Activated CD4-positive, alpha-beta T cell treated with anti-CD3 and anti-CD28 coated beads, Interleukin-2, amount 10 ng/mL, durations not matched to agents 24 days and 14 days (primary cell): ENCODE data around the gene SPATA45. TPM values are rescaled to one million over a fixed set of nuclear protein-coding genes. Genes with fewer than 3 reads are reported as not detected.
A peak's percentile ranks its signal among the peaks of the same experiment; 100 is the strongest.
"Not testable (repeated sequence)": the region's sequence is repeated elsewhere in the genome, so short reads cannot be mapped to it uniquely, and the experiment has no call there.

Source experiments
- DNase-seq: peaks from one replicate; pipeline ENCODE4 v3.0.0; 2022
- H3K27ac Mint-ChIP-seq: one replicate; pipeline ENCODE4 v1.8.0; 2022; ENCODE audit warnings: mild to moderate bottlenecking, mixed read lengths
- H3K27me3 Mint-ChIP-seq: one replicate; pipeline ENCODE4 v1.8.0; 2022; ENCODE audit warnings: mixed read lengths
- H3K36me3 Mint-ChIP-seq: one replicate; pipeline ENCODE4 v1.8.0; 2022; ENCODE audit warnings: low read depth, mild to moderate bottlenecking, mixed read lengths
- H3K4me1 Mint-ChIP-seq: one replicate; pipeline ENCODE4 v1.8.0; 2021; ENCODE audit warnings: mixed read lengths
- H3K4me3 Mint-ChIP-seq: one replicate; pipeline ENCODE4 v1.8.0; 2022; ENCODE audit warnings: mild to moderate bottlenecking, moderate library complexity, mixed read lengths
- H3K9me3 Mint-ChIP-seq: one replicate; pipeline ENCODE4 v1.8.0; 2021; ENCODE audit warnings: mixed read lengths
- intact Hi-C: fragments of 100-400 bp; cut with micrococcal nuclease; formaldehyde crosslinking; loops from one replicate; pipeline ENCODE4 v1.15.1; 2023
- total RNA-seq: library from RNA; stranded (reverse); gene quantifications from 2 replicates; pipeline ENCODE4 v1.2.3, GENCODE V29; 2022

The SPATA45 gene
- not detected in 2 replicates for total RNA-seq

DNA sequence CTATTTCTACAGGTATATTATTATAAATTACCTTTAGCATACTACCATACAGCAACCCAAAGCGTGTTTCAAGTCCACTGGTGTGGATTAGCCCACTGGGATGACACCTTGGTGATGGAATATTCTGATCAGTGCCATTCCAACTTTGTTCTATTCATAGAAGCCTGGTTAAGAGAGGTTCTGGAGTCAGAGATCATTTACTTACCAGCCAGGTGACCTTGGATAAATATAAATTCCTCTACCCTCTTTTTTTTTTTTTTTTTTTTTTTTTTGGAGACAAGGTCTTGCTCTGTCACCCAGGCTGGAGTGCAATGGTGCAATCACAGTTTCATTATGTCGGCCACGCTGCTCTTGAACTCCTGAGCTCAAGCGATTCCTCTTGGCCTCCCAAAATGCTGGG is at the start of gene SPATA45:
Gene SPATA45 (minus strand): TSS at position 101 of the 400 bp plus-strand sequence. CDS start 11,500 bp downstream, outside the sequence.
- no peak within 1 kb of the TSS for H3K4me3 Mint-ChIP-seq
- no peaks in the 10 kb centered on the region for H3K4me1 Mint-ChIP-seq
- DNase-seq, result no peak
- H3K27ac Mint-ChIP-seq, result no peak within 1 kb of the TSS
- H3K36me3 Mint-ChIP-seq, result peaks cover 4% of the 10 kb centered on the region
- no peaks in the 10 kb centered on the region for H3K27me3 Mint-ChIP-seq
- intact Hi-C loops, result no loop called here
- H3K9me3 Mint-ChIP-seq, result no peaks in the 10 kb centered on the region

- Mint-ChIP-seq H3K27me3 (no peaks in the 10 kb centered on the region), H3K36me3 (peaks cover 66% of the 10 kb centered on the region), H3K4me3 (no peak overlapping the region), H3K27ac (no peak overlapping the region), H3K4me1 (no peaks in the 10 kb centered on the region), H3K9me3 (no peaks in the 10 kb centered on the region)
- intact Hi-C loops, result no loop called here
- no peak for DNase-seq
Measured at GRCh38 chr1:212892108-212892507, 44.7 kb upstream of the SPATA45 start.

- no peak overlapping the region for H3K4me3 Mint-ChIP-seq
- intact Hi-C loops, result no loop called here
- H3K27ac Mint-ChIP-seq, result no peak overlapping the region
- H3K4me1 Mint-ChIP-seq, result no peaks in the 10 kb centered on the region
- peaks cover 37% of the 10 kb centered on the region for H3K36me3 Mint-ChIP-seq
- no peaks in the 10 kb centered on the region for H3K27me3 Mint-ChIP-seq
- H3K9me3 Mint-ChIP-seq, result no peaks in the 10 kb centered on the region
- DNase-seq, result no peak
Measured at GRCh38 chr1:212884592-212884991, 37.1 kb upstream of the SPATA45 start.

GRCh38 chr1:212879947-212880690 is 32.7 kb upstream of the SPATA45 start:
- Mint-ChIP-seq H3K27me3 (no peaks in the 10 kb centered on the region), H3K4me3 (no peak overlapping the region), H3K4me1 (no peaks in the 10 kb centered on the region), H3K36me3 (peaks cover 32% of the 10 kb centered on the region), H3K9me3 (no peaks in the 10 kb centered on the region), H3K27ac (no peak overlapping the region)
- intact Hi-C loops, result no loop called here
- DNase-seq, result no peak

DNA sequence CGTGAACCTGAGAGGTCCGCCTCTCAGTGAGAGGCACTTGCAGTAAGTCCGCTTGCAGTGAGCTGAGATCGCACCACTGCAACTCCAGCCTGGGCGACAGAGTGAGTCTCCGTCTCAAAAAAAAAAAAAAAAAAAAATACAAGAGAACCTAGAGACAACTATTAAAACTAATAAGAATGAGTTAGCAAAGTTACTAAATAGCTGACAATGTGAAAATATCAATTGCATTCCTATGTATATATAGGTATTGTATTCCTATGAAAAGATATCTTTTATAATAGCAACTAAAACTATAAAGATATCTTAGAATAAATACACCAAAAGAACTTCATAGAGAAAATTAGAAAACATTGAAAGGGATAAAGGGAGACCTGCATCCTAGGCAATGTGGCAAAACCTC is 31.0 kb upstream of the SPATA45 start:
- Mint-ChIP-seq H3K36me3 (peaks cover 34% of the 10 kb centered on the region), H3K4me1 (no peaks in the 10 kb centered on the region), H3K9me3 (no peaks in the 10 kb centered on the region), H3K4me3 (no peak overlapping the region), H3K27ac (no peak overlapping the region), H3K27me3 (no peaks in the 10 kb centered on the region)
- DNase-seq, result no peak
- intact Hi-C loops, result no loop called here

- intact Hi-C loops, result no loop called here
Measured at GRCh38 chr1:212873518-212873917, 26.1 kb upstream of the SPATA45 start.

DNA sequence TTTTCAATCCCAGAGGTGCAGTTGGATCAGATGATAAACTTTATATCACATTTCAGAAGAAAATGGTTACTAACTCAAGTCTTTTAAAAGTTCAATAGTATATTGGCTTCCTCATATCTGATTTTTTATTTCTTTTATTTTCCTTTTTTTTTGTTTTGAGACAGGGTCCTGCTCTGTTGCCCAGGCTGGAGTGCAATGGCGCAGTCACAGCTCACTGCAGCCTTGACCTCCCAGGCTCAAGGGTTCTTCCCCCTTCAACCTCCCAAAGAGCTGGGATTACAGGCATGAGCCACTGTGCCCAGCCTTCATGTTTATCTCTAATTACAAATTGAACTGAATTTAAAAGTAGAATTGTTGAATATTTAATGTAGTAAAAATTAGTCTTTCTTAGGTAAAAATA is 24.5 kb upstream of the SPATA45 start:
- Mint-ChIP-seq H3K27me3 (no peaks in the 10 kb centered on the region), H3K27ac (no peak overlapping the region), H3K4me1 (no peaks in the 10 kb centered on the region), H3K9me3 (no peaks in the 10 kb centered on the region), H3K4me3 (no peak overlapping the region), H3K36me3 (peaks cover 34% of the 10 kb centered on the region)
- intact Hi-C loops, result no loop called here
- no peak for DNase-seq

More at GRCh38 chr1:212873518-212873917, 26.1 kb upstream of the SPATA45 start:
- Mint-ChIP-seq H3K4me3 (no peak overlapping the region), H3K9me3 (no peaks in the 10 kb centered on the region), H3K36me3 (peaks cover 37% of the 10 kb centered on the region), H3K27ac (no peak overlapping the region), H3K27me3 (no peaks in the 10 kb centered on the region), H3K4me1 (no peaks in the 10 kb centered on the region)
- DNase-seq, result no peak

- H3K27me3 Mint-ChIP-seq, result no peaks in the 10 kb centered on the region
- peaks cover 16% of the 10 kb centered on the region for H3K4me1 Mint-ChIP-seq
- H3K9me3 Mint-ChIP-seq, result no peaks in the 10 kb centered on the region
- intact Hi-C loops, result no loop called here
- DNase-seq, result no peak
- H3K27ac Mint-ChIP-seq, result no peak overlapping the region
- peaks cover 28% of the 10 kb centered on the region for H3K36me3 Mint-ChIP-seq
- H3K4me3 Mint-ChIP-seq, result no peak overlapping the region
Measured at GRCh38 chr1:212867192-212867591, 19.7 kb upstream of the SPATA45 start.

- DNase-seq, result no peak
- Mint-ChIP-seq H3K9me3 (no peaks in the 10 kb centered on the region), H3K27ac (no peak overlapping the region), H3K36me3 (peaks cover 23% of the 10 kb centered on the region), H3K4me3 (no peak overlapping the region), H3K4me1 (peaks cover 18% of the 10 kb centered on the region), H3K27me3 (no peaks in the 10 kb centered on the region)
- intact Hi-C loops, result no loop called here
Measured at GRCh38 chr1:212864201-212864600, 16.8 kb upstream of the SPATA45 start.

DNA sequence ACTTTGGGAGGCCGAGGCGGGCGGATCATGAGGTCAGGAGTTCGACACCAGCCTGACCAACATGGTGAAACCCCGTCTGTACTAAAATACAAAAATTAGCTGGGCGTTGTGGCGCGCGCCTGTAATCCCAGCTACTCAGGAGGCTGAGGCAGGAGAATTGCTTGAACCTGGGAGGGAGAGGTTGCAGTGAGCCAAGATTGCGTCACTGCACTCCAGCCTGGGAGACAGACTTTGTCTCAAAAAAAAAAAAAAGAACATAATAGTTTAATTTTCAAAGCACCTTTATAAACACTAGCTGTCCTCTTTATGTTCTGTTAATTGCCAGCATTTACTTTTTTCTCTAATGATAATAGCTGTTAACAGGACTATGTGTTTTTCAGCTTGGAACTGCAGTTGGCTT is 15.9 kb upstream of the SPATA45 start:
- intact Hi-C loops, H3K9me3 Mint-ChIP-seq, H3K27ac Mint-ChIP-seq, H3K4me3 Mint-ChIP-seq, DNase-seq, H3K27me3 Mint-ChIP-seq: not testable (repeated sequence)
- H3K36me3 Mint-ChIP-seq, result peaks cover 26% of the 10 kb centered on the region
- peaks cover 21% of the 10 kb centered on the region for H3K4me1 Mint-ChIP-seq

DNA sequence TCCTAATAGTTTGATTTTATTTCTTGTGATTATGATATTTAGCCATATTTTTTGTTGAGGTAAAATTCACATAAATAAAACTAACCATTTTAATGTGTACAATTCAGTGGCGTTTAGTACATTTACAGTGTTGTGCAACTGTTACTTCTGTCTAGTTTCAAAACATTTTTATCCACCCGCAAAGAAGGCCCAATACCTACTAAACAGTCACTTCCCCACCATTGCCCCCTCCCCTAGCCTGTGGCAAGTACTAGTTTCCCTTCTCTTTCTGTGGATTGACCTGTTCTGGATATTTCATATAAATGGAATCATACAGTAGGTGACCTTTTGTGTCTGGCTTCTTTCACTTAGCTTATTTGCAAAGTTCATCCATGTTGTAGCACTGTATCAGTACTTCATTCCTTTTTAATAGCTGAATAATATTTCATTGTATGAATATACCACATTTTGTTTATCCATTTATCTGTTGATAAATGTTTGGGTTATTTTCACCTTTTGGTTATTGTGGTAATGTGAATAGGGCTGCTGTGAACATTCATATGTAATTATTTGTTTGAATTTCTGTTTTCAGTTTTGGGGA is 14.8 kb upstream of the SPATA45 start:
- Mint-ChIP-seq H3K36me3 (peaks cover 26% of the 10 kb centered on the region), H3K4me3 (no peak overlapping the region), H3K27me3 (no peaks in the 10 kb centered on the region), H3K9me3 (no peaks in the 10 kb centered on the region), H3K27ac (no peak overlapping the region), H3K4me1 (peaks cover 26% of the 10 kb centered on the region)
- intact Hi-C loops, result no loop called here
- no peak for DNase-seq

- no peak for DNase-seq
- Mint-ChIP-seq H3K4me3 (no peak overlapping the region), H3K27ac (no peak overlapping the region), H3K27me3 (no peaks in the 10 kb centered on the region), H3K4me1 (peaks cover 27% of the 10 kb centered on the region), H3K9me3 (no peaks in the 10 kb centered on the region), H3K36me3 (peaks cover 18% of the 10 kb centered on the region)
- intact Hi-C loops, result no loop called here
Measured at GRCh38 chr1:212860713-212861581, 13.5 kb upstream of the SPATA45 start.

DNA sequence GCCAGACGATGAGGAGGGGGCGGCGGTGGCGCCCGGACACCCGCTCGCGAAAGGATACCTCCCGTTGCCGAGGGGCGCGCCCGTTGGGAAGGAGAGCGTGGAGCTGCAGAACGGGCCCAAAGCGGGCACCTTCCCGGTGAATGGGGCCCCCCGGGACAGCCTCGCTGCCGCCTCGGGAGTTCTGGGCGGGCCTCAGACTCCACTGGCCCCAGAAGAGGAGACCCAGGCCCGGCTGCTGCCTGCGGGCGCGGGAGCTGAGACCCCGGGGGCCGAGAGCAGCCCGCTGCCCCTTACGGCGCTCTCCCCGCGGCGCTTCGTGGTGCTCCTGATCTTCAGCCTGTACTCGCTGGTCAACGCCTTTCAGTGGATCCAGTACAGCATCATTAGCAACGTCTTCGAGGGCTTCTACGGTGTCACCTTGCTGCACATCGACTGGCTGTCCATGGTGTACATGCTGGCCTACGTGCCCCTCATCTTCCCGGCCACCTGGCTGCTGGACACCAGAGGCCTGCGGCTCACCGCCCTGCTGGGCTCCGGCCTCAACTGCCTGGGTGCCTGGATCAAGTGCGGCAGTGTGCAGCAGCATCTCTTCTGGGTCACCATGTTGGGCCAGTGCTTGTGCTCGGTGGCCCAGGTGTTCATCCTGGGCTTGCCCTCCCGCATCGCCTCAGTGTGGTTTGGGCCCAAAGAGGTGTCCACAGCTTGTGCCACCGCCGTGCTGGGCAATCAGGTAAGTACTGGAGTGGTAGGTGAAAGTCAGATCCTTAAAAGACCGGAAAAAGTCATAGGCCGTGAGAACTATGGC is 11.2 kb upstream of the SPATA45 start:
- peaks cover 1% of the 10 kb centered on the region for H3K9me3 Mint-ChIP-seq
- H3K27me3 Mint-ChIP-seq, result no peaks in the 10 kb centered on the region
- peaks cover 13% of the 10 kb centered on the region for H3K36me3 Mint-ChIP-seq
- peak overlapping the region; percentile 97 for H3K27ac Mint-ChIP-seq
- no peak for DNase-seq
- peaks cover 23% of the 10 kb centered on the region for H3K4me1 Mint-ChIP-seq
- intact Hi-C loops, result loop anchor here (1.0 to 10.0 kb wide), 6 partner anchors 67 to 824 kb away; partner anchors contain the start of genes ANGEL2, ATF3, DTL and INTS7
- no peak overlapping the region for H3K4me3 Mint-ChIP-seq
